Activated CD8-positive, alpha-beta memory T cell treated with anti-CD3 and anti-CD28 coated beads for 1 hour (primary cell): ENCODE results near the gene SLC35F4.
"Not testable (repeated sequence)": the region's sequence is repeated elsewhere in the genome, so short reads cannot be mapped to it uniquely, and the experiment has no call there.

Source experiments
- DNase-seq, 2 donors: peaks; one replicate each; pipeline ENCODE4 v3.0.0-alpha.2; 2020; ENCODE audit warnings: low read depth in 1 of 2; ENCODE audit errors: extremely low read depth in 1 of 2

SLC35F4 gene

GRCh38 chr14:57811998-57812546 is 53.8 kb downstream of the SLC35F4 start:
- no peak for DNase-seq

GRCh38 chr14:57809808-57810207 is 56.1 kb downstream of the SLC35F4 start:
- no peak for DNase-seq

DNA sequence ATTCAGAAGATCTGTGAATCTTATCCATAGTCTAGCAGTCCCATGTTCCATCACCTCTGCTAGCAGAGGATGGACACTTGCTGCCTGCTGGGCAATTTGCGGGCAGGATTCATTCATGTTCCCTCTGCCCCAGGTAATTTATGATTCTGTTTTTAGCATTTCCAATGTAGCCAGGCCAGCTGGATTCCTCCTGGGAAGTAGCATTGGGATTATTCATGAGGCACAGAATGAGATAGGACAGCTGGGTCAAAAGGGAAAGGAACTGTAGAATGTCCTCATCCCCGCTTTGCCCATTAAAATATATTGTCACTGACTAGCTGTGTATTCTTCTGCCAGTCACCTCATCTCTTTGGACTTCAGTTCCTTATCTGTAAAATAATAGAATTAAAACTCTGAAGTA is 68.7 kb downstream of the SLC35F4 start:
- no peak for DNase-seq

DNA sequence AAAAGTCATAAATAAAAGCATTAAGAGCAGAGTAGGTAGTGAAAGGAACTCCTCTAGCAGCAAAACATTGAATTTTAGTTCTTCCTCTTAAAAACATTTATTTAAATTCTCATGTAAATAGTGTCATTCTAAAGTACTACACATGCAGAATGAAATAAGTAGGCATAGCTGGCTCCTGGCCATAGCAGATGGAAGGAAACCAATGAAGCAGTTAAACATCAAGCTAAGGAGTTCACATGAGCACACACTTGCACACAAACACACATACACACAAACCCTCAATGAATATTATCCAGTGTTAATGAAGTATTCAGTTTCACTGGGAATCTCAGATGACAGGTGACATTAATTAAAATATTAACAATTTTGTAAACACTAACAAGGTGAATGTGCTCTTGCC is 69.3 kb downstream of the SLC35F4 start:
- DNase-seq, result no peak

DNA sequence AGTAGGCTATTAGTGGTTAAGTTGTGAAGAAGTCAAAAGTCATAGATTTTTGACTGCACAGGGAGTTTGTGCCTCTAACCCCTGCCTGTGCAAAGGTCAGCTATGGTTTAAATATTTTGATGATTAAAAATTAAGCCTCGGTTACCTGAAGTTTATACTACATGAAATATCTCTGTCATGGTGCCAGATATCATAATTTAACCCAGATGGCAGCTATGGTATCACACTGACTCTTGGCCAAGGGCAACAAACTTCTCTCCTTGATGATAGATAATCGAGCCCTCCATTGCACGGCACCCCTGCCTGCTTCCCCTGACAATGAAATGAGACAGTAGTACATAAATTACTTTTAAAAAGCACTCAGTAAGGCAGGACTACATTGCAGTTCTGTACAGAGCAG is 80.8 kb downstream of the SLC35F4 start:
- no peak for DNase-seq

GRCh38 chr14:57771801-57772200 is 94.1 kb downstream of the SLC35F4 start:
- DNase-seq, result no peak

DNA sequence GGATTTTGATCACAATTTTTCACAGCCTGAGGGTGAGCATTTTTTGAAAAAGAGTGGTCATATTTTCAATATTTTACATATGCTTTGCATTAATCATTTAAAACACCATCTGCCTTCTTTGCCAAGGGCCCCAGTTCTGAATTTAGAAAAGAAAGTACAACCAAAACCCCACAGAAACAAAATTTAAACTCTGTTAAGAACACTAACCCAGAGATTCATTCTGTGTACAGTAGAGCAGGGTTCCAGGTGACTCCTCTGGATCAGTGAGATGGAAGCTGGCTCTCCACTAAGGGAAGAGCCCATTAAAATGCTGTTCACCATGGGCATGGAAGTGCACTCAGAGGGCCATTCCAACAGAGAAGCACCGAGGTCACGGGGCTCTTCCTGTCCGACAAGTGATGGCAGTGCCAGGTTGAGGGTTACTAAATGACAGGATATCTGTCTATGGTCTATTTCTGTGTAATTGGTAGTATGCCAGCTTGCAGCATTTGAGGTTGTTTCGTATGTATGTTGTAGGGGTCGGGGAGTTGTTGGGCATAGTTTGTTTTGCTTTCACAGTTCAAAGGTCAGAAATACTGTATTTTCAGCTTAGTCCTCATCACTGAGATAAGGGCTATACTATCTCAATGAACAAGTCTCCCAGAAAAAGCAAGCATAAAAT is 95.9 kb downstream of the SLC35F4 start:
- DNase-seq, result no peak

DNA sequence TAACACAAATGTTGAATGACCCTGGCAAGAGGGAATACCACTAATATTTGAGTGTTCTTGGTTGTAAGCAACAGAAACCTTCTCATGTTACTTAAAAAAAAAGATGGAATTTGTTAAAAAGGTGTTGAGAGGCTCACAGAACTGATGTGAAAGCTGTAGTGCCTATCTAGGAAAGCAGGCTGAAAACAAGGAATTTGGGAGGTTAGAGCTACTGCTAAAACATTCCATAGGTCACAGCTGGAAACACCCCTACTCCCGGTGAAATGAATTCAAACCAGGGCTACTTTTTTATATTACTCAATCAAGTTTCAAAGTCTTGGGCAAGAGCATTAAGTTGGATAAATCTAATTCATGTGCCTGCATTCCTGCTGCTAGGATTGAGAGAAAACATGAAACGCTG is 104.1 kb downstream of the SLC35F4 start:
- no peak for DNase-seq

GRCh38 chr14:57760896-57761295 is 105.0 kb downstream of the SLC35F4 start:
- DNase-seq, result no peak

GRCh38 chr14:57755018-57755521 is 110.8 kb downstream of the SLC35F4 start:
- no peak for DNase-seq

- no peak for DNase-seq
These were observed 111.4 kb downstream of the SLC35F4 start for GRCh38 chr14:57754527-57754926.

GRCh38 chr14:57753821-57754220 is 112.1 kb downstream of the SLC35F4 start:
- DNase-seq, result no peak

GRCh38 chr14:57752142-57752695 is 113.7 kb downstream of the SLC35F4 start:
- DNase-seq, result not testable (repeated sequence)

- no peak for DNase-seq
These were observed 114.5 kb downstream of the SLC35F4 start for GRCh38 chr14:57751400-57751799.

DNA sequence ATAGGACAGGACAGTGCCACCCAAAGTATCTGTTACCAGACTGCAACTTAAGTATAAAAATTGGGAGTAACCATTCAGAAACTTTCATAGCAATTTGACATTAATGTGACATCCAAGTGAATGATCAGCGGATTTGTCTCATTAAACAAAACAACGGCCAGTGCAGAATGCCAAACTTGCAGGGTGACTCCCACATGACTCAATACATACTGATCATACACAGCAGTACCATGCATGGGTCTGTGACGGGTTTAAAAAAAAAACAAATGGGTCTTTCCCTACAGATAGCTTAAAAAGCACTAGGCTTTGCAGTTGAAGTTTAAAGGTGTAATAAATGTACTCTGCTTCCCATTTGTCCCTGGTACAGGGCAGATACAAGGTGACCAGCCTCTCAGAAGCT is 116.6 kb downstream of the SLC35F4 start:
- no peak for DNase-seq

DNA sequence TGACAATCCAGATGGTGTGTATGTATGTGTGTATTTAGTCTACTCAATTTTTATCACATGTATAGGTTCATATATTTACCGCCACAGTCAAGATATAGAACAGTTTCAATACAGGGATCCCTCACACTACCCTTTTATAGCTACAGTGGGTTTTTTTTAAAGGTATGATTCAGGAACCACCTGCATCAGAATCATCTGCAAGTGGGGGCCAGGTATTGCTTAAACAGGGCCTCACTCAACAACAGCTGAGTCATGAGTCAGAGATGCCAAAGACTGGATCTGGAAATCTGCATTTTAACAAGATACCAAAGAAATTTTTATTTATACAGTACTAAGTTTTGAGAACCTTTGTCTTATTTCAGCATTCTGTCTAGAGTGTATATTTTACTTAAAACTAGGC is 117.6 kb downstream of the SLC35F4 start:
- DNase-seq, result no peak

GRCh38 chr14:57747036-57747435 is 118.9 kb downstream of the SLC35F4 start:
- no peak for DNase-seq

- no peak for DNase-seq
These were observed 119.3 kb downstream of the SLC35F4 start for GRCh38 chr14:57746563-57746962.

DNA sequence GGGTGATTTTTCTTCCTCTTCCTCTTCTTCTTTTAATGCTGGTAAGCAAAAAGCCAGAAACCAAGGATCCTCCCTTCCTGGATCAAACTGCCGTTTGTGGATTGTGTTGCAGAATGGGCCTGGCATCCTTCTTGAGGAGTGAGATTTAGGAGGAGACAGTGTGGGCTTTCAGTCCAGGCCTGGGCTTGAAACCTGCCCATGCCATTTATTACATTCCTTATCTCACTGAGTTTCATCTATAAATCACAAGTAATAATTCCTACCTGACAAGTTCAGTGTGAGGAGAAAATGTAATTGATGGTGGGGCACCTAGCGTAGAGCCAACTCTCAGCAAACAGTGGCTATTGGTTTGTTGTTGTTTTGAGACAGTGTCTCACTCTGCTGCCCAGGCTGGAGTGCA is 126.4 kb downstream of the SLC35F4 start:
- DNase-seq, result no peak

DNA sequence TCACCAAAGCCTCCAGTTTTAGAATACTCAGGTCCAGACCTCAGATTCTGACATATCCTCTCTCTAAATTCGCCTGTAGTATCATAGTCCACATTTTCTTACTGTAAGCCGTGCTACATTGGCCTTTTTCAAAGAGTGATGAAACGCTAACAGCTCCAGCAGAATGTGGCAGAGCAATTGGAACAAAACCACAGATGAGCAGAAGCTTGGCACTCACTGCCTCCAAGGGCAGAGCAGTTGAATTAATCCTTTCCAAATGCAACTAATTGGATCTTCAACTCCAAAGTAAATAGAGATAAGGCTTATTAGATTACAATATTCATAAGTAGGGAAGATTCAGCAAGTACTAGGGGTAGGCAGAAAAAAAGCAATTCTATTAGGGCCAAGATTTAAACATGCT is 128.3 kb downstream of the SLC35F4 start:
- DNase-seq, result no peak

GRCh38 chr14:57736391-57736790 is 129.5 kb downstream of the SLC35F4 start:
- no peak for DNase-seq

DNA sequence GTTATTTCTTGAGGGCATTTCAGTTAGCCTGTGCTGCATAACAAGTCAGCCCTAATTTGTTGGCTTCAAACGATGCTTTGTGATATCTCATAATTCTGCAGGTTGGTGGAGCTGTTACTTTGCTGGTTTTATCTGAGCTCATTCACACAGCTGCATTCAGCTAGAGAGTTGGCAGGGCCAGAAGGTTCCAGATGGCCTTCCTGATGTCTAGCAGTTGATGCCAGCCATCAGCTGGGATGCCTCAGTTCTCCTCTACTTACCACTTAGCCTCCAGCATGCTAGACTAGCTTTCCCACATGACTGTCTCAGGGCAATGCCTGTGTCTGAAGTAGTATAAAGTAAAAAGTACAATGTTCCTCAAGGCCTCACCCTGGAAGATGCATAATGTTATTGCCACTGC is 130.6 kb downstream of the SLC35F4 start:
- no peak for DNase-seq
